Stimulated activated CD8-positive, alpha-beta memory T cell treated with anti-CD3 and anti-CD28 coated beads, Interleukin-12 subunit alpha, Interleukin-12 subunit beta, amount 100 ng/mL, for 4 hours (primary cell): ENCODE results near the gene BNIPL.

Experiments
- DNase-seq: peaks from one replicate; pipeline ENCODE4 v3.0.0-alpha.2; 2020; ENCODE audit warnings: low read depth

Gene BNIPL

GRCh38 chr1:151058692-151059091 lies 22.3 kb downstream of the BNIPL start:
- DNase-seq: no peak

GRCh38 chr1:151059109-151060006 lies 23.0 kb downstream of the BNIPL start, which contains the start of gene CDC42SE1:
Gene CDC42SE1, minus strand, starts transcription at chr1:151059622. Its CDS starts 3,892 bp downstream, at chr1:151055730.
- peak; percentile 75 for DNase-seq

DNA sequence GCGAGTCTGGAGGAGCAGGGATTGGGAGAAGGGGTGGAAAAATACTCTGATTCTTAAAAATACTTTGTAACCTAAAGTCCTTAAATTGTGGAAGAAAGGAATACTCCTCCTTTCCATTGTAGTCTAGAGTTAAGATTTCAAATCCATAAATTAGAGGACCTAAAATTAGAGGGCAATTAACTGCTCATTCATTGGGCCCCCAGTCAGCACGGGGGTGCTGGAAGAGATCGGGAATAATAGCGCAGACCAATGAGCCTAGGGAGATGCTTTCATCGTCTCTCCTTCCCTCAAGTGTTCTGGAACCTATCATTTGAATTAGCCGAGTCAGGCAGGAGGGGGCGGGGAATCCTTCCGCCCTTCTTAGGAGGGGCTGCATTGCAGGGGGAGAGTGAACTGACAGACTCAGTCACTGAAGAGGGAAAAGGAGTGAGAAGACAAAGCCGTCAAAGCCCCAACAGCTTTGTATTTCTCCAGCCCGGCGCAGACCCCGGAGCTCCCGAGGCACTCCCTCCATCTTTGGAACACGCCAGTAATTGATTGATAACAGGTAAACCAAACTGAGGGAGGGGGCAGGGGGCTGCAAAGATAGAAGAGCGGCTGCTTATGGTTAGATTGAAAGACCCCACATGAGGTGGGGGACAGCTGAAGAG lies 23.7 kb downstream of the BNIPL start, which contains the start of gene MLLT11:
Gene MLLT11, plus strand, starts transcription at position 391 of the 650 bp plus-strand sequence. CDS start 6,828 bp downstream, outside the sequence.
- no peak for DNase-seq

GRCh38 chr1:151060657-151061421 lies 24.5 kb downstream of the BNIPL start:
- no peak for DNase-seq

GRCh38 chr1:151061704-151062103 lies 25.3 kb downstream of the BNIPL start:
- DNase-seq: no peak

DNA sequence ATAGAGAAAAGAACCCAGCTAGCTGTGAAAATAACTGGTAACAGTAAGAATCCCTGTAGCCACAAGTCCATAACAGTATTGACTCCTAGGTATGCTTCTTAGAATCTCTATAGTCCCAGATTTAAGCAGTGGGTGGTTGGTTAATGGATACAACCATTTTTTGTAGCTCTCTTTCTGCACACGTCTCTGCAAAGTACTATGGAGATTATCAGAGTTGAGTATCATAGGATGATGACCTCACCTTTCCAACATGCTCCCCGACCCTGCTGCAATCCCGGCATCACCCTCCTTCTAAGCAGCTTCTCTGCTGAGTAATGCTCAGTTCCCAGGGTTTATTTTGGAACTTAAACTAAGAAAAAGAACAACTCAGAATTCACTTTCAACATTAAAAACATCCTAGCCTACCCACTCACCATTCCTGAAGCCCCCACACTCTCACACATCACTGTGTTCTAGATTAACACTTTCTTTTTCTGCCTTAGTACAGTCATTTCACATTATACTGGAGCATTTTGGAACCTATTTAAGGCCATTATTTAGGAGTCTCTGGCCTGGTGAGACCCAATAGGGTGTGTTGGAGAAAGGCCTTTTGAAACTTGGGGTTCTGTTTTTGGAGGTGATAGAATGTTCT lies 26.5 kb downstream of the BNIPL start:
- no peak for DNase-seq

DNA sequence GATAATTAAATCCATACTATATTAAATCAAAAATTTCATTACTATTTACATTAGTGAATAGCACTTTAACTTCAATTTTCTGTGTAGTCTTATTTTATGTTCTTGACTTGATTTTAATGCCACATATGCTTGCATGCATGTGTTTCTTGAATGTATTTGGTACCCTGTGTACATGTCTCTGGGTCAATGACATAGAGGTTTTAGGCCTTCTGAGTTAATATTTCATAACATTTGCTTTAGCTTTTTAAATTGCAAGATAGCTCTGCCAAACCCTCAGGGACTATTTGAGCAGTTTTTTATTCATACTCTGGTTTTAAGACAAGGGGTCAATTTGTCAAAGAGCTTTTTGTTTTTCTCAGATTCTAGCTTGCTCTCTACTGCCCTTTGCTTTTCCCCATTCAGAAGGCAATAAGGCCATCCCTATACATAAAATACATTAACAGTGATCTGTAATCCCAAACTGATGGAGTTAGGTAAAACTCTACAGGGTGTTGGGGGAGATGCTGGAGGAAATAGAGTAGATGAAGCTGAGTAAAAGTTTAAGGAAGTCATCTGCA lies 28.8 kb downstream of the BNIPL start:
- no peak for DNase-seq

GRCh38 chr1:151067185-151067584 lies 30.8 kb downstream of the BNIPL start:
- no peak for DNase-seq

GRCh38 chr1:151069103-151069486 lies 32.7 kb downstream of the BNIPL start:
- no peak for DNase-seq

DNA sequence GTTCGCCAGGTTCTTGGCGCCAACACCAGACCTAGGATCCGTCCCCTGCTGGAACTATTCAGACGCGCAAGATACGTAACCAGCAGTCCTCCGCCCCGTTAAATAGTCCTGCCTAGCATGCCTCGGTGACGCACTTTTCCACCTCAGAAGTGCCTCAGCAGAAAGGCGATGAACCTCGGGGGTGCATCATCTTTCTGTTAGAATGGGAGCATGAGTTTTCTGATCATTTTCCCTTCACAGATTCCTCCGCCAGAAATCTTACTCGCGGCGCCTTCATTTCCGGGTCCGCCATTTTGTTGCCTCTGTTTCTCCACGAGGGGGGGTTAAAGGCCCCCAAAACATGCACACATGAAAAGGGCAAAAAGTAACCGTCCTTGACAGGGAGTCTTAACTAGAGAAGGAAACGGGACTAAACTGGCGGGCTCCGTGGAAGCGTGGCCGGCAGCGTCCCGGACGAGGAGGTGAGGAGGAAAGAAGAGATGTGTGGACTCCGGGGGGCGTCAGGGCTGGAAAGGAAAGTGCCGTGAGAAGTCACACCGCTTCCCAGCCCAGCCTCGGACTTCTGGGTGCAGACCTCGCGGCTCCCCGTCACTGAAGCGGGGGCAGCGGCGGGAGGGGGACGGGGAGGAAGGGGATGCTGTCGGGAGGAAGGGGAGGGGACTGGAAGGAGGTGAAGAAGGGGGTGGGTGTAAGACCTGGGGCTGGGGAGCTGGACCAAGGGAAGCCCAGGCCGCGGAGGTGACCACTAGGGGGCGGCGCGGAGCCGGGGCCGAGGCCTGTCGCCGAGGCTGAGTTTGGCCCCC lies 34.3 kb downstream of the BNIPL start, which contains the start of gene GABPB2:
Gene GABPB2, plus strand, starts transcription at position 288 of the 803 bp plus-strand sequence. CDS start 17,429 bp downstream, outside the sequence.
- peak; percentile 76 for DNase-seq

- DNase-seq: no peak
Measured at GRCh38 chr1:151072224-151072623, 35.8 kb downstream of the BNIPL start.

GRCh38 chr1:151085953-151086559 lies 49.7 kb downstream of the BNIPL start:
- no peak for DNase-seq
